OCI-LY7 (cell line): ENCODE results near the gene RNF32.
"Not testable (repeated sequence)": the region's sequence is repeated elsewhere in the genome, so short reads cannot be mapped to it uniquely, and the experiment has no call there.

ENCODE experiments used
- CTCF ChIP-seq: fragments of 200-600 bp; sonication (generic); conservative IDR thresholded peaks from 2 replicates; pipeline ENCODE4 v1.5.1; 2014; ENCODE audit warnings: mild to moderate bottlenecking, antibody characterized with exemption, low read length, moderate library complexity, mixed read lengths
- EZH2phosphoT487 ChIP-seq: fragments of 200-600 bp; sonication (generic); IDR thresholded peaks from 2 replicates; pipeline ENCODE4 v1.6.1; 2018; ENCODE audit warnings: low read depth, borderline replicate concordance, mild to moderate bottlenecking, mixed run types, antibody characterized with exemption, low read length, moderate library complexity, mixed read lengths

- not testable (repeated sequence) for TF ChIP-seq CTCF, EZH2phosphoT487
Measured at GRCh38 chr7:156647330-156647729, 6.8 kb downstream of the RNF32 start.
